H54 (cell line): ENCODE data around the gene PIP4K2B.

Experiments
- DNase-seq: peaks from one replicate; pipeline ENCODE4 v3.0.0; 2011; ENCODE audit warnings: low spot score, mixed read lengths; ENCODE audit not compliant: insufficient read length
- FAIRE-seq: peaks from 3 replicates; lab custom pipeline; 2011; peaks lifted over from hg19 to GRCh38; lab: Jason Lieb, UNC
- POLR2A ChIP-seq: IDR thresholded peaks from 2 replicates; pipeline ENCODE4 v1.6.1; 2011; ENCODE audit warnings: low read depth, mild to moderate bottlenecking, low read length

Gene PIP4K2B

GRCh38 chr17:38721802-38722201 is 77.6 kb downstream of the PIP4K2B start:
- TF ChIP-seq POLR2A, result no peak
- FAIRE-seq (no peak), DNase-seq (no peak)

- DNase-seq, result no peak
- no peak for TF ChIP-seq POLR2A
- no peak for FAIRE-seq
Measured at GRCh38 chr17:38720941-38721340, 78.4 kb downstream of the PIP4K2B start.

GRCh38 chr17:38719943-38720641 is 79.3 kb downstream of the PIP4K2B start:
- no peak for TF ChIP-seq POLR2A
- DNase-seq (no peak), FAIRE-seq (no peak)

GRCh38 chr17:38719289-38719942 is 79.9 kb downstream of the PIP4K2B start:
- no peak for DNase-seq
- TF ChIP-seq POLR2A, result no peak
- no peak for FAIRE-seq

- DNase-seq, result no peak
- TF ChIP-seq POLR2A, result no peak
- no peak for FAIRE-seq
Measured at GRCh38 chr17:38717139-38717745, 82.1 kb downstream of the PIP4K2B start.

GRCh38 chr17:38716368-38717005 is 82.9 kb downstream of the PIP4K2B start:
- DNase-seq (no peak), FAIRE-seq (no peak)
- TF ChIP-seq POLR2A, result no peak
